H1 (cell line): ENCODE measurements around the gene ACP2. TPM values are rescaled to one million over a fixed set of nuclear protein-coding genes. Genes with fewer than 3 reads are reported as not detected.

ENCODE experiments used
- CTCF ChIA-PET: fragments of 300-600 bp; sonication (Branson Sonifier 250); formaldehyde crosslinking; loops from one replicate; lab custom pipeline; 2021; ENCODE audit not compliant: partially characterized antibody; lab: Charles Lee
- POLR2A ChIA-PET: fragments of 300-600 bp; sonication (Branson Sonifier 250); formaldehyde crosslinking; loops from one replicate; lab custom pipeline; 2021; ENCODE audit warnings: inconsistent platforms; ENCODE audit not compliant: partially characterized antibody; lab: Charles Lee
- DNase-seq, 2 experiments: peaks; one replicate each; pipeline versions ENCODE4 v3.0.0 to v3.0.0-alpha.2; 2010 to 2022; ENCODE audit warnings: low spot score in 2 of 2, low read depth in 1 of 2, mixed read lengths in 1 of 2
- FAIRE-seq: peaks from 2 replicates; lab custom pipeline; 2011; peaks lifted over from hg19 to GRCh38; lab: Jason Lieb, UNC
- H2AFZ ChIP-seq: 2 replicates; pipeline ENCODE4 v1.8.1; 2012; ENCODE audit warnings: low read length, inconsistent platforms
- H2AK5ac ChIP-seq: 2 replicates; pipeline ENCODE4 v1.6.1; 2013; ENCODE audit warnings: low read depth, low read length
- H2BK120ac ChIP-seq: replicated peaks from 2 replicates; pipeline ENCODE3; 2013; ENCODE audit warnings: low read depth, low read length, inconsistent platforms
- H2BK12ac ChIP-seq: 2 replicates; pipeline ENCODE4 v1.6.1; 2013; ENCODE audit warnings: low read depth, low read length
- H2BK15ac ChIP-seq: 2 replicates; pipeline ENCODE4 v1.6.1; 2013; ENCODE audit warnings: low read length
- H2BK20ac ChIP-seq: 2 replicates; pipeline ENCODE4 v1.6.1; 2013; ENCODE audit warnings: low read length
- H2BK5ac ChIP-seq: 2 replicates; pipeline ENCODE4 v1.6.1; 2013; ENCODE audit warnings: low read depth, low read length
- H3K14ac ChIP-seq: 2 replicates; pipeline ENCODE4 v1.6.1; 2013; ENCODE audit warnings: inconsistent platforms; ENCODE audit not compliant: insufficient read length
- H3K18ac ChIP-seq: 2 replicates; pipeline ENCODE4 v1.6.1; 2013; ENCODE audit warnings: low read length; ENCODE audit errors: extremely low read depth
- H3K23ac ChIP-seq: 2 replicates; pipeline ENCODE4 v1.6.1; 2013; ENCODE audit warnings: inconsistent platforms; ENCODE audit not compliant: insufficient read length
- H3K23me2 ChIP-seq: 2 replicates; pipeline ENCODE4 v1.6.1; 2013; ENCODE audit warnings: low read depth, low read length
- H3K27ac ChIP-seq: 2 replicates; pipeline ENCODE4 v1.6.1; 2011; ENCODE audit warnings: low read depth, low read length, inconsistent platforms
- H3K27me3 ChIP-seq, 4 experiments: replicated peaks in 1 of 4; 1 replicate in 1 of 4; 2 replicates in 3 of 4; pipeline versions ENCODE4 v1.6.1 to v1.8.1; 2011 to 2013; ENCODE audit warnings: low read length in 3 of 4, mild to moderate bottlenecking in 3 of 4, inconsistent platforms in 2 of 4, mixed read lengths in 2 of 4, moderate library complexity in 1 of 4; ENCODE audit not compliant: control insufficient read depth in 3 of 4, insufficient read depth in 3 of 4; ENCODE audit errors: extremely low read depth in 1 of 4
- H3K36me3 ChIP-seq, 4 experiments: 2 replicates each; pipeline versions ENCODE4 v1.6.1 to v1.8.1; 2011 to 2013; ENCODE audit warnings: mild to moderate bottlenecking in 4 of 4, low read length in 3 of 4, moderate library complexity in 2 of 4, control low read depth in 1 of 4, inconsistent platforms in 1 of 4; ENCODE audit not compliant: insufficient read depth in 4 of 4, control insufficient read depth in 2 of 4
- H3K4ac ChIP-seq: replicated peaks from 2 replicates; pipeline ENCODE3; 2013; ENCODE audit warnings: low read length, low read depth, mixed read lengths, inconsistent platforms; ENCODE audit not compliant: insufficient read length
- H3K4me1 ChIP-seq, 4 experiments: replicated peaks in 1 of 4; 1 replicate in 1 of 4; 2 replicates in 3 of 4; pipeline versions ENCODE4 v1.6.1 to v1.8.1; 2011 to 2013; ENCODE audit warnings: low read length in 3 of 4, inconsistent platforms in 2 of 4, mixed read lengths in 1 of 4; ENCODE audit not compliant: insufficient read depth in 4 of 4, control insufficient read depth in 3 of 4
- H3K4me2 ChIP-seq, 2 experiments: 2 replicates each; pipeline versions ENCODE4 v1.6.1 to v1.8.1; 2011 to 2013; ENCODE audit warnings: low read depth in 2 of 2, low read length in 2 of 2, control low read depth in 1 of 2, inconsistent platforms in 1 of 2, mild to moderate bottlenecking in 1 of 2; ENCODE audit not compliant: insufficient read depth in 1 of 2
- H3K4me3 ChIP-seq, 4 experiments: fragments of 200-600, 300-600 bp in 1 of 4; sonication (generic), shearing (Covaris generic), sonication (Bioruptor Twin) in 1 of 4; 2 replicates each; pipeline versions ENCODE4 v1.5.1 to v1.8.1; 2011 to 2016; ENCODE audit warnings: low read length in 4 of 4, low read depth in 3 of 4, control low read depth in 2 of 4, inconsistent platforms in 2 of 4, mild to moderate bottlenecking in 2 of 4, mixed read lengths in 1 of 4, moderate library complexity in 1 of 4; ENCODE audit not compliant: insufficient read depth in 2 of 4; ENCODE audit errors: extremely low read depth in 1 of 4
- H3K56ac ChIP-seq: replicated peaks from 2 replicates; pipeline ENCODE3; 2013; ENCODE audit warnings: low read depth, mild to moderate bottlenecking, mixed read lengths, low read length, inconsistent platforms; ENCODE audit not compliant: insufficient read length
- H3K79me1 ChIP-seq: 2 replicates; pipeline ENCODE4 v1.6.1; 2013; ENCODE audit warnings: low read depth, low read length, control low read depth
- H3K79me2 ChIP-seq, 2 experiments: 2 replicates each; pipeline versions ENCODE4 v1.6.1 to v1.8.1; 2012 to 2013; ENCODE audit warnings: low read length in 2 of 2, mild to moderate bottlenecking in 2 of 2, inconsistent platforms in 1 of 2; ENCODE audit not compliant: insufficient read depth in 2 of 2, control insufficient read depth in 1 of 2
- H3K9ac ChIP-seq, 4 experiments: replicated peaks in 1 of 4; 1 replicate in 1 of 4; 2 replicates in 3 of 4; pipeline versions ENCODE4 v1.6.1 to v1.8.1; 2011 to 2013; ENCODE audit warnings: low read depth in 3 of 4, low read length in 3 of 4, control low read depth in 2 of 4, mild to moderate bottlenecking in 2 of 4, moderate library complexity in 2 of 4, inconsistent platforms in 1 of 4; ENCODE audit errors: extremely low read depth in 1 of 4
- H3K9me3 ChIP-seq, 2 experiments: 2 replicates each; pipeline versions ENCODE4 v1.6.1 to v1.8.1; 2012 to 2013; ENCODE audit warnings: mild to moderate bottlenecking in 2 of 2, moderate library complexity in 2 of 2, control low read depth in 1 of 2, inconsistent platforms in 1 of 2, low read depth in 1 of 2, low read length in 1 of 2, mixed read lengths in 1 of 2; ENCODE audit not compliant: insufficient read depth in 2 of 2
- H4K20me1 ChIP-seq, 2 experiments: replicated peaks in 1 of 2; 2 replicates each; pipeline versions ENCODE3 to v1.8.1; 2011 to 2013; ENCODE audit warnings: inconsistent platforms in 2 of 2, low read length in 2 of 2, mild to moderate bottlenecking in 1 of 2; ENCODE audit not compliant: insufficient read depth in 2 of 2, control insufficient read depth in 1 of 2
- H4K5ac ChIP-seq: 2 replicates; pipeline ENCODE4 v1.6.1; 2013; ENCODE audit warnings: low read length, low read depth, mixed read lengths, inconsistent platforms; ENCODE audit not compliant: insufficient read length
- H4K8ac ChIP-seq: 2 replicates; pipeline ENCODE4 v1.8.0; 2013; ENCODE audit warnings: mild to moderate bottlenecking, moderate library complexity, low read length, inconsistent platforms; ENCODE audit not compliant: insufficient read depth; ENCODE audit errors: extremely low read depth
- H4K91ac ChIP-seq: replicated peaks from 2 replicates; pipeline ENCODE3; 2013; ENCODE audit warnings: low read length, mixed read lengths, inconsistent platforms; ENCODE audit not compliant: insufficient read length
- EZH2 ChIP-seq: fragments of 200-600 bp; sonication (generic); IDR thresholded peaks from 2 replicates; pipeline ENCODE4 v1.7.1; 2012; ENCODE audit warnings: low read depth, mild to moderate bottlenecking, moderate library complexity, low read length, inconsistent platforms; ENCODE audit not compliant: severe bottlenecking
- RXRA ChIP-seq: IDR thresholded peaks from 2 replicates; pipeline ENCODE4 v1.6.1; 2011; ENCODE audit warnings: low read depth, mild to moderate bottlenecking, low read length, moderate library complexity; ENCODE audit not compliant: insufficient read depth
- WGBS, 2 experiments: shearing (Covaris generic) in 1 of 2; methylation state at CpG; one replicate each; pipeline versions ENCODE4 v1.1.6 to v1.1.7; 2013 to 2015; ENCODE audit warnings: low lambda C conversion rate in 2 of 2, mixed read lengths in 2 of 2, inconsistent platforms in 1 of 2, low coverage in 1 of 2, missing lambda C conversion rate in 1 of 2; ENCODE audit not compliant: insufficient replicate concordance in 2 of 2, insufficient coverage in 1 of 2, insufficient read length in 1 of 2; ENCODE audit errors: extremely low coverage in 1 of 2, missing lambda C conversion rate in 1 of 2; 5-methylcytosine and 5-hydroxymethylcytosine counted together
- polyA plus RNA-seq, 7 experiments: library from polyadenylated mRNA; depleted of rRNA in 3 of 7; stranded (reverse) in 5 of 7; unstranded in 2 of 7; fragments of >200 nt in 5 of 7; fragments of 200-250 nt in 2 of 7; gene quantifications; 1 replicate in 5 of 7; 2 replicates in 1 of 7; 4 replicates in 1 of 7; pipeline versions ENCODE4 v1.2.1 to v1.2.3, GENCODE V29; 2011 to 2013; ENCODE audit warnings: missing spikeins in 2 of 7, mixed read lengths in 2 of 7
- total RNA-seq: library from RNA; stranded (reverse); fragmentation: NEBNext Ultra II Directional; extraction: Animal tissue kit (Norgen Biotek cat#: 25700); gene quantifications from 2 replicates; pipeline ENCODE4 v1.2.1, GENCODE V29; 2021

ACP2 gene
- total and polyA plus RNA-seq, 2 of the 8 experiments (the other 6 are each of a cell fraction or from before 2014, with no cell fraction given), result 17.8 to 19.8 TPM

DNA sequence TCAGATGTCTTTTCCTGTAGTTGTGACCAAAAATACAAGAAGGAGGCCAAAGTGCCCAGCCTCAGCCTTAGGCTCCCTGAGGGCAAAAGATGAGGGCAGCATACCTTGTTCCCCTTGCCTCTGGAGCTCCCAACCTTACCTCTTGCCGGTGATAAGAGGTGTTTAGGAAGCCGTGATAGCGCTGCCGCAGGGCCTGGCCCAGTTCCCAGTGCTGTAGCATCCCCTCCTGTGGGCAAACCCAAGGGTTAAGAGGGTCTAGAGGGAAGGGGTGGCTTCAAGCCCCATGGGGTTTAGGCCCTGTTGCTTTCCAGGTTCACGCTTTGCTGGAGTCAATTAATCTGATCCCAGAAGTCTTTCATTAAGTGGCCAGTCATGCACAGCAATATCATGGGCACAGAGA is 1.1 kb downstream of the ACP2 start:
- Histone ChIP-seq H3K4ac (no peak overlapping the region), H4K20me1 (peaks cover 0 to 6% of the 10 kb centered on the region in 2 experiments), H4K91ac (no peak overlapping the region), H3K14ac (no peak overlapping the region), H3K27ac (no peak overlapping the region), H2BK12ac (no peak overlapping the region), H2BK15ac (no peak overlapping the region), H3K4me1 (peaks cover 0 to 6% (median 0%) of the 10 kb centered on the region in 4 experiments; a peak in 3 of 7 replicates), H4K8ac (no peak overlapping the region), H2BK5ac (no peak overlapping the region), H3K27me3 (no peaks in the 10 kb centered on the region), H3K79me2 (peaks cover 0 to 12% of the 10 kb centered on the region in 2 experiments; a peak in 1 of 4 replicates), H4K5ac (no peak overlapping the region), H2BK20ac (no peak overlapping the region), H2AK5ac (no peak overlapping the region), H3K56ac (no peak overlapping the region), H3K23me2 (peaks cover 11% of the 10 kb centered on the region), H3K4me3 (peak overlapping the region in 2 of 4 experiments; percentile 42 to 90; a peak in 2 of 8 replicates), H3K9ac (peak overlapping the region in 1 of 4 experiments; percentile 94; a peak in 1 of 7 replicates), H3K23ac (no peak overlapping the region), H3K4me2 (peak overlapping the region; percentile 70 to 80), H2BK120ac (no peak overlapping the region), H2AFZ (no peak overlapping the region), H3K9me3 (no peaks in the 10 kb centered on the region), H3K79me1 (no peaks in the 10 kb centered on the region), H3K36me3 (peaks cover 4 to 19% (median 7%) of the 10 kb centered on the region in 4 experiments), H3K18ac (no peak overlapping the region)
- no peak for DNase-seq
- WGBS, 2 experiments, result 85% methylated on average over 5 of the region's 5 CpGs; no CpG with 5 or more reads in 1 of the 2 experiments
- no peak for FAIRE-seq
- CTCF ChIA-PET, result interaction anchor here (0.7 to 10.9 kb wide), 13 partner anchors 12 to 108 kb away, joined by 3 to 127 read pairs (median 5); partner anchors contain the start of genes ARFGAP2 and NR1H3
- POLR2A ChIA-PET, result interaction anchor here (0.8 to 11.4 kb wide), 16 partner anchors 11 to 104 kb away, joined by 3 to 138 read pairs (median 6); partner anchors contain the start of genes NR1H3 and PACSIN3
- TF ChIP-seq EZH2, result no peak
- TF ChIP-seq RXRA, result no peak
